ENCODE data around the gene NRXN3.

DNA sequence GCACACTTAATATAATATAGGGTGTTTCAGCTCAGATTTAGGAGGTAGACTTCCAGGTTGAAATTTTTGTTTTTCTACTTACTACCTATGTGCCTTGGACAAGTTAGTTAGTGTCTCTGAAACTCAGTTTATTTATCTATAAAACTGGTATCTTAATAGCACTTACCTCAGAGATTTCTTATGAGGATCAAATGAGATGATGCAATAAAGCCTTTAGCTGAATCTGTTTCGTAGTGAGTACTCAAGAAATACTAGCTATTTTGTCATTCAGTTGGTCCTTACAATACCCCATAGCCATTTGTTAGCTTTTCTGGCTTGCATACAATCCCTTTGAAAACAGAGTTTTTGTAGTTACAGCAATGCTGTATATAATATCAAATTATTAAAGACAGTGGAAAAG is 497.0 kb downstream of the NRXN3 start:
- no peak for TF ChIP-seq CTCF (IDR thresholded peaks at IDR 0.05)
- no peak for TF ChIP-seq REST (IDR thresholded peaks at IDR 0.05; ENCODE audit: insufficient read depth in 1 of 2, low read depth in 2 of 2, low read length in 1 of 2)
- TF ChIP-seq POLR2AphosphoS5 (IDR thresholded peaks at IDR 0.05; ENCODE audit: low read depth, low read length) = no peak
- TF ChIP-seq TCF7L2 (IDR thresholded peaks at IDR 0.05; ENCODE audit: low read depth, low read length) = no peak

Measured in Panc1 (cell line).